ENCODE measurements around the gene RSRC1.

GRCh38 chr3:158572766-158573060, 462.8 kb downstream of the RSRC1 start:
- TF ChIP-seq, protein P1, sequence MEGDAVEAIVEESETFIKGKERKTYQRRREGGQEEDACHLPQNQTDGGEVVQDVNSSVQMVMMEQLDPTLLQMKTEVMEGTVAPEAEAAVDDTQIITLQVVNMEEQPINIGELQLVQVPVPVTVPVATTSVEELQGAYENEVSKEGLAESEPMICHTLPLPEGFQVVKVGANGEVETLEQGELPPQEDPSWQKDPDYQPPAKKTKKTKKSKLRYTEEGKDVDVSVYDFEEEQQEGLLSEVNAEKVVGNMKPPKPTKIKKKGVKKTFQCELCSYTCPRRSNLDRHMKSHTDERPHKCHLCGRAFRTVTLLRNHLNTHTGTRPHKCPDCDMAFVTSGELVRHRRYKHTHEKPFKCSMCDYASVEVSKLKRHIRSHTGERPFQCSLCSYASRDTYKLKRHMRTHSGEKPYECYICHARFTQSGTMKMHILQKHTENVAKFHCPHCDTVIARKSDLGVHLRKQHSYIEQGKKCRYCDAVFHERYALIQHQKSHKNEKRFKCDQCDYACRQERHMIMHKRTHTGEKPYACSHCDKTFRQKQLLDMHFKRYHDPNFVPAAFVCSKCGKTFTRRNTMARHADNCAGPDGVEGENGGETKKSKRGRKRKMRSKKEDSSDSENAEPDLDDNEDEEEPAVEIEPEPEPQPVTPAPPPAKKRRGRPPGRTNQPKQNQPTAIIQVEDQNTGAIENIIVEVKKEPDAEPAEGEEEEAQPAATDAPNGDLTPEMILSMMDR (IDR thresholded peaks at IDR 0.05): no peak
- no peak for TF ChIP-seq POLR2A (IDR thresholded peaks at IDR 0.05)
